Hepatocyte (in vitro differentiated cells): Measurements from ENCODE around the gene EEPD1. TPM values are rescaled to one million over a fixed set of nuclear protein-coding genes. Genes with fewer than 3 reads are reported as not detected.
A peak's percentile ranks its signal among the peaks of the same experiment; 100 is the strongest.

Source experiments
- DNase-seq: peaks from one replicate; pipeline ENCODE4 v3.0.0-alpha.2; 2016; ENCODE audit warnings: low spot score
- H2AFZ ChIP-seq: fragments of 200-600 bp; sonication (generic); 2 replicates; pipeline ENCODE4 v1.6.0; 2016; ENCODE audit warnings: antibody characterized with exemption, mild to moderate bottlenecking
- H3K27ac ChIP-seq: fragments of 200-600 bp; sonication (generic); 2 replicates; pipeline ENCODE4 v1.5.1; 2016; ENCODE audit warnings: mild to moderate bottlenecking
- H3K27me3 ChIP-seq: fragments of 200-600 bp; sonication (generic); 2 replicates; pipeline ENCODE4 v1.6.1; 2016
- H3K36me3 ChIP-seq: fragments of 200-600 bp; sonication (generic); replicated peaks from 2 replicates; pipeline ENCODE4 v1.5.1; 2016; ENCODE audit warnings: low read depth; ENCODE audit not compliant: insufficient read depth
- H3K4me1 ChIP-seq: fragments of 200-600 bp; sonication (generic); 2 replicates; pipeline ENCODE4 v1.5.1; 2016; ENCODE audit warnings: mild to moderate bottlenecking, moderate library complexity; ENCODE audit not compliant: insufficient read depth
- H3K4me2 ChIP-seq: fragments of 200-600 bp; sonication (generic); 2 replicates; pipeline ENCODE4 v1.6.0; 2016
- H3K4me3 ChIP-seq: fragments of 200-600 bp; sonication (generic); 2 replicates; pipeline ENCODE4 v1.5.1; 2016; ENCODE audit warnings: mild to moderate bottlenecking
- H3K79me2 ChIP-seq: fragments of 200-600 bp; sonication (generic); 2 replicates; pipeline ENCODE4 v1.6.0; 2017; ENCODE audit warnings: mild to moderate bottlenecking
- H3K9me2 ChIP-seq: fragments of 200-600 bp; sonication (generic); replicated peaks from 2 replicates; pipeline ENCODE4 v1.6.0; 2017; ENCODE audit warnings: mild to moderate bottlenecking; ENCODE audit not compliant: insufficient read depth
- H3K9me3 ChIP-seq: fragments of 200-600 bp; sonication (generic); 2 replicates; pipeline ENCODE4 v1.5.1; 2016; ENCODE audit warnings: low read depth, mild to moderate bottlenecking
- H4K20me1 ChIP-seq: fragments of 200-600 bp; sonication (generic); 2 replicates; pipeline ENCODE4 v1.6.0; 2016; ENCODE audit warnings: mild to moderate bottlenecking; ENCODE audit not compliant: insufficient read depth, poor library complexity, severe bottlenecking
- EZH2 ChIP-seq: fragments of 200-600 bp; sonication (generic); IDR thresholded peaks from 2 replicates; pipeline ENCODE4 v1.6.1; 2016; ENCODE audit warnings: antibody characterized with exemption, mild to moderate bottlenecking, borderline replicate concordance
- EZH2phosphoT487 ChIP-seq: fragments of 200-600 bp; sonication (generic); IDR thresholded peaks from one replicate; pipeline ENCODE4 v1.6.1; 2018; ENCODE audit warnings: antibody characterized with exemption, mild to moderate bottlenecking, low read depth, moderate library complexity; ENCODE audit not compliant: unreplicated experiment, severe bottlenecking
- WGBS: methylation state at CpG from one replicate; pipeline ENCODE4 v1.1.6; 2016; ENCODE audit warnings: low lambda C conversion rate; ENCODE audit errors: missing lambda C conversion rate; 5-methylcytosine and 5-hydroxymethylcytosine counted together
- polyA plus RNA-seq: library from polyadenylated mRNA; unstranded; fragments of >200 nt; fragmentation: Nextera tagmentation; extraction: Ambion mirVana; gene quantifications from 2 replicates; pipeline ENCODE4 v1.2.1, GENCODE V29; 2016
- total RNA-seq: library from RNA; depleted of rRNA; stranded (reverse); fragments of >200 nt; gene quantifications from 2 replicates; pipeline ENCODE4 v1.2.3, GENCODE V29; 2014
- TF ChIP-seq, protein P1 (sequence below): fragments of 200-600 bp; sonication (generic); IDR thresholded peaks from 2 replicates; pipeline ENCODE4 v1.5.1; 2016; ENCODE audit warnings: antibody characterized with exemption, mild to moderate bottlenecking; ENCODE audit not compliant: poor library complexity

Gene EEPD1
- total and polyA plus RNA-seq, 2 experiments from 2014 or later: 7.7 to 14.2 TPM

DNA sequence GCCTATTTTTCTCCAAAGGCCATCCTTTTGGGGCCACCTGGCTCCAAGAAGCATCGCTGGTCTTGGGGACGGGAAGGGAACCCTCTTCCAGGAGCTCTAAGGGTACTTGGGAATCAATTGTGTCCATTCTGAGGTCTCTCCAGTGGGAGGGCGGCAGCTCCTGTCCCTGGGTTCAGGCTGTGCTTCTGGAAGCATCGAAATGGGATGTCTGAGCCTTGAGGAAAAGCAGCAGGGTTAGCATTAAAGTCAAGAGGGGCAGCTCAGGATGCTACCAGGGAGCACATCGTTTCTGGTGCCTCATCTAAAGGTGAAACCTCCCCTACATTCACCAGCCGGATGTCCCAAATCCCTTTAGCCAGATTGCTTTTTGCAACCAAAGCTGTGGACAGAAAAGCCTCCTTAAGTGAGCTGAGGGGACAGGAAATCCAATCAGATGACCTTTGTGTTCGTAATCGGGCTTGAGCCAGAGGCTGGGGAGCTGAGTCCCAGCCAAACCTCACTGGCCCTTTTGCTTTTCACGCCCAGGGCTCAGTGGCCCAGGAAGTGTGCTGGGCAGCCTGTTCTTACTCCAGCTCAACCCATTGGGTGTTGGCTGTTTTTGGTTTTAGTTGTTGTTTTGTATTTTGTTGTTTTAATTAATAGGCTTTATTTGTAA is 147.8 kb downstream of the EEPD1 start:
- H3K36me3 ChIP-seq: no peaks in the 10 kb centered on the region
- no peaks in the 10 kb centered on the region for H3K9me3 ChIP-seq
- no peak overlapping the region for H3K4me3 ChIP-seq
- H3K27me3 ChIP-seq: no peaks in the 10 kb centered on the region
- H3K4me1 ChIP-seq: peaks cover 21% of the 10 kb centered on the region
- H3K9me2 ChIP-seq: no peaks in the 10 kb centered on the region
- H3K4me2 ChIP-seq: no peak overlapping the region
- no peaks in the 10 kb centered on the region for H3K79me2 ChIP-seq
- H2AFZ ChIP-seq: no peak overlapping the region
- 82% methylated on average over 9 of the region's 9 CpGs for WGBS
- H3K27ac ChIP-seq: no peak overlapping the region
- no peaks in the 10 kb centered on the region for H4K20me1 ChIP-seq
- no peak for TF ChIP-seq EZH2
- no peak for TF ChIP-seq EZH2phosphoT487
- TF ChIP-seq, protein P1, sequence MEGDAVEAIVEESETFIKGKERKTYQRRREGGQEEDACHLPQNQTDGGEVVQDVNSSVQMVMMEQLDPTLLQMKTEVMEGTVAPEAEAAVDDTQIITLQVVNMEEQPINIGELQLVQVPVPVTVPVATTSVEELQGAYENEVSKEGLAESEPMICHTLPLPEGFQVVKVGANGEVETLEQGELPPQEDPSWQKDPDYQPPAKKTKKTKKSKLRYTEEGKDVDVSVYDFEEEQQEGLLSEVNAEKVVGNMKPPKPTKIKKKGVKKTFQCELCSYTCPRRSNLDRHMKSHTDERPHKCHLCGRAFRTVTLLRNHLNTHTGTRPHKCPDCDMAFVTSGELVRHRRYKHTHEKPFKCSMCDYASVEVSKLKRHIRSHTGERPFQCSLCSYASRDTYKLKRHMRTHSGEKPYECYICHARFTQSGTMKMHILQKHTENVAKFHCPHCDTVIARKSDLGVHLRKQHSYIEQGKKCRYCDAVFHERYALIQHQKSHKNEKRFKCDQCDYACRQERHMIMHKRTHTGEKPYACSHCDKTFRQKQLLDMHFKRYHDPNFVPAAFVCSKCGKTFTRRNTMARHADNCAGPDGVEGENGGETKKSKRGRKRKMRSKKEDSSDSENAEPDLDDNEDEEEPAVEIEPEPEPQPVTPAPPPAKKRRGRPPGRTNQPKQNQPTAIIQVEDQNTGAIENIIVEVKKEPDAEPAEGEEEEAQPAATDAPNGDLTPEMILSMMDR: no peak
- DNase-seq: no peak

DNA sequence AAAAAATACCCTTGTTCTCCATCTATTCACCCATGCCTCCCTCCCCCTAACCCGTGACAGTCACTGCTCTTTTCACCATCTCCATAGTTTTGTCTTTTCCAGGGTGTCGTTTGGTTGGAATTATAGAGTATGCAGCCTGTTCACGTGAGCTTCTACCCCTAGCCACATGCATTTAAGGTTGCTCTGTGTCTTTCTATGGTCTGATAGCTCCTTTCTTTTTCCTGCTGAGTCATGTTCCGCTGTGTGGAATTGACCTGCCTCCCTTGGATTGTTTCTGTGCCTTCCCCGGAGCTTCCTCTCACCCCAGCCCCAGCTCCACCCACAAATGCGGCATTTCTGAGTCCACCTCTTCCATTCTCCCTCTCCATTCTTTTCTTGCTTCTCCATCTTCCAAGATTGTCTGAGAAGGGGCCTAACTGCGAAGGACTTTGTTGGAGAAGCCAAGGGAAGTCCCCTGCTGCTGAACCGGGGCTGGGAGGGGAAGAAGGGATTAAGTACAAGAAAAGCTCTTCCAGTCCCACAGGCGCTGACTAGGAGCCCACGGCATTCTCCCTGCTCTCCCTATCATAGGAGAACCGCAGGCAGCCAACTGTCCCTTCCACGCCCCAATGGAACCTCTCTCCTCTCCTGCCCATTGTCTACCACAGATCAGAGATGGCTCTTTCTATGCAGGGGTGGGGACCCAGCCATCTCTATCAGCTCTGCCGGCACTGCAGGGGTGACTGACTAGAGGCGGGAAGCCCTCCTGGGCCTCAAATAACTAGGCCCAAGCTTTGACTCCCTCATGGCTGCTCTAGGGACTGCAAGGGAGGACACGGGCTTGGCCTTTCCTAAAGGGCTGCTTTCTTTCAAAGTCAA is 149.1 kb downstream of the EEPD1 start:
- no peaks in the 10 kb centered on the region for H3K27me3 ChIP-seq
- no peak overlapping the region for H3K4me2 ChIP-seq
- TF ChIP-seq EZH2 (no peak), EZH2phosphoT487 (no peak)
- TF ChIP-seq, protein P1: no peak
- H3K79me2 ChIP-seq: no peaks in the 10 kb centered on the region
- H2AFZ ChIP-seq: no peak overlapping the region
- no peak overlapping the region for H3K4me3 ChIP-seq
- no peaks in the 10 kb centered on the region for H3K36me3 ChIP-seq
- no peaks in the 10 kb centered on the region for H3K9me2 ChIP-seq
- H3K4me1 ChIP-seq: peaks cover 21% of the 10 kb centered on the region
- H3K9me3 ChIP-seq: no peaks in the 10 kb centered on the region
- H3K27ac ChIP-seq: peak overlapping the region; percentile 86
- no peaks in the 10 kb centered on the region for H4K20me1 ChIP-seq
- 83% methylated on average over 15 of the region's 15 CpGs for WGBS
- no peak for DNase-seq

DNA sequence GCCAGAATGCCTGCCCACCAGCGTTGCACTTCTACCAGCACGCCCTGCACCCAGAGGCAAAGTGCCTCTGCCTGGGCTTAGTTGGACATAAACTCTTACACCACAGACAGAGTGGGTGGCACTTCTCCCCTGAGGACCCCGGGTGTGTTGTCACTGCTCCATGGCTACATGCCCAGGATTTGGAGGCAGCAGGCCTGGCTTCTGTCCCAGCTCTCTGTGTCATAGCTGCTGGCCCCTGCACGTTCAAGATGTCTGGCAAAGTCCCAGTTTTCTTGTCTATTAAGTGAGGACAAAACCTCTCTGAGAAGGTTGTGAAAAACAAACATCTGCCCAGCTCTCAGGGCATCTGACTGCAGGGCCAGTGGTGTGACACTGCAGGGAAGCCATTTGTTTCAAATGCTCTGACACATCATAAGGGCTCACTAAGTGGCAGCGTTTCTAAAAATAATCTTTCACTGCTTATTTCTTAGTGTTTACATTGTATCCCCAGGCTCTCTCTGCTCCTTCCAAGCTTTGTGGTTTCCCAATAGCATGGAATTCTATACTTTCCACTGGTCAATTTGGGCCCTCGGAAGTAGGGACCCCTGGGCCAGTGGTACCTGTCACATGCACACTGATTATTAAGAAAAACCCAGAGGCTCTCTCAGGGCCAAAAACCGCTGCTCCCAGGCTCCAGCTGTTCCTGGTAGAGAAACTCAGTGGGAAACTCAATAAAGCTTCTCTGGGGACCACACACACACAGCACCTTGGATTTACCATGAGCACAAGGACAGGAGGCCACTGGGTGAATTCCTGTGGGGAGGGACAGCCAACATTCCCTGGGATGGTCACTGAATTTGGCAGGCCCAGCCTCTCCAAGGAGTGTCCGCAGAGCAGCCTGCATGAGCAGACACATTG is 150.4 kb downstream of the EEPD1 start:
- no peaks in the 10 kb centered on the region for H3K9me2 ChIP-seq
- H3K27ac ChIP-seq: peak overlapping the region; percentile 86
- no peak overlapping the region for H2AFZ ChIP-seq
- peaks cover 21% of the 10 kb centered on the region for H3K4me1 ChIP-seq
- no peaks in the 10 kb centered on the region for H3K27me3 ChIP-seq
- TF ChIP-seq EZH2phosphoT487 (peak; percentile 35), EZH2 (no peak)
- TF ChIP-seq, protein P1: no peak
- H3K9me3 ChIP-seq: no peaks in the 10 kb centered on the region
- DNase-seq: peak; percentile 85
- H4K20me1 ChIP-seq: no peaks in the 10 kb centered on the region
- 51% methylated on average over 8 of the region's 8 CpGs for WGBS
- no peaks in the 10 kb centered on the region for H3K36me3 ChIP-seq
- no peak overlapping the region for H3K4me2 ChIP-seq
- H3K79me2 ChIP-seq: no peaks in the 10 kb centered on the region
- H3K4me3 ChIP-seq: no peak overlapping the region
